Measurements from ENCODE around the gene TMEM44.

The TMEM44 gene

GRCh38 chr3:194582196-194582905 is 50.9 kb downstream of the TMEM44 start:
- POLR2A ChIA-PET: interaction anchor here (0.7 to 0.8 kb wide), 2 partner anchors 110 to 981 kb away, joined by 3 to 4 read pairs; no protein-coding TSS in a partner anchor

GRCh38 chr3:194579091-194579606 is 54.1 kb downstream of the TMEM44 start:
- ChIA-PET POLR2A (no interaction called here), CTCF (interaction anchor here (0.9 to 1.9 kb wide), 4 partner anchors 15 to 245 kb away, joined by 3 to 7 read pairs (median 4); no protein-coding TSS in a partner anchor)
- DNase-seq (ENCODE audit: extremely low spot score): no peak
- TF ChIP-seq CTCF (IDR thresholded peaks at IDR 0.05; ENCODE audit: control extremely low read depth, extremely low read depth, low read depth, missing control alignments): no peak

More at GRCh38 chr3:194582196-194582905, 50.9 kb downstream of the TMEM44 start:
- DNase-seq (ENCODE audit: extremely low spot score): no peak
- CTCF ChIA-PET: interaction anchor here (1.3 to 3.3 kb wide), 4 partner anchors 8 to 111 kb away, joined by 4 to 10 read pairs (median 4); no protein-coding TSS in a partner anchor
- TF ChIP-seq CTCF (IDR thresholded peaks at IDR 0.05; ENCODE audit: control extremely low read depth, extremely low read depth, low read depth, missing control alignments): no peak

- CTCF ChIA-PET: interaction anchor here (0.8 to 2.0 kb wide), 9 partner anchors 11 to 262 kb away, joined by 3 to 13 read pairs (median 4); no protein-coding TSS in a partner anchor
- DNase-seq (ENCODE audit: extremely low spot score): no peak
- no peak for TF ChIP-seq CTCF (IDR thresholded peaks at IDR 0.05; ENCODE audit: control extremely low read depth, extremely low read depth, low read depth, missing control alignments)
- POLR2A ChIA-PET: no interaction called here
Observed at GRCh38 chr3:194577986-194578905, 55.0 kb downstream of the TMEM44 start.

DNA sequence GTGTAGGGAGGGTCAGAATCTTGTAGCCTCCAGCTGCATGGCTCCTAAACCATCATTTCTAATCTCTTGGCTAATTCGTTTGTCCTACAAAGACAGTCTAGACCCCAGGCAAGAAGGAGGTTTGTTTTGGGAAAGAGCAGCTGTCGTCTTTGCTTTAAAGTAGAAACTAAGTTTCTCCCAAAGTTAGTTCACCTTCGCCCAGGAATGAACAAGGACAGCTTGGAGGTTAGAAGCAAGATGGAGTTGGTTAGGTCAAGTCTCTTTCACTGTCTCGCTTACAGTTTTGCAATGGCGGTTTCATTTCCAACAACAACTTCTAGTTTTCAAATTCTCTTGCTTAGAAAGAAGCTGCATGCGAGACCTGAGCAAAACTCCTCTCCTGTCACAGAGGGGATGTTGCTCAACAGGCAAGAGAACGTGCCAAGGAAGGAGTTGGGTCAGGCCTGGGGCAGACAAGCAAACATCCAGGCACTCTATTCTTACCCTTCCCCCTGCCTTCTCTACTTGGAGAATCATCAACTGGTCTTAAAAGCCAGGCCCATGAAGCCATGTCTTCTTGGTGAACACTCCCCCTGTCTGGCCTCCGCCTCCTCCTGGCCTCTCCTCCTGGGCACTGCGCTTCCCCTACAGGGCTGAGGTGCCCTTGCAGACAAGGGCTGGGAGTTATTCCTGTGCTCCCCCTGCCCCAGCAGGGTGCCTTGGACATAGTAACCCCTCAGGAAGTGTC is 57.6 kb downstream of the TMEM44 start:
- ChIA-PET CTCF (interaction anchor here (1.3 to 2.0 kb wide), 2 partner anchors 12 to 103 kb away, joined by 4 to 13 read pairs; no protein-coding TSS in a partner anchor), POLR2A (no interaction called here)
- no peak for TF ChIP-seq CTCF (IDR thresholded peaks at IDR 0.05; ENCODE audit: control extremely low read depth, extremely low read depth, low read depth, missing control alignments)
- DNase-seq (ENCODE audit: extremely low spot score): no peak

- CTCF ChIA-PET: interaction anchor here (0.7 to 1.7 kb wide), 6 partner anchors 15 to 237 kb away, joined by 3 to 8 read pairs (median 4); no protein-coding TSS in a partner anchor
- POLR2A ChIA-PET: no interaction called here
- TF ChIP-seq CTCF (IDR thresholded peaks at IDR 0.05; ENCODE audit: control extremely low read depth, extremely low read depth, low read depth, missing control alignments): no peak
- no peak for DNase-seq (ENCODE audit: extremely low spot score)
Observed at GRCh38 chr3:194574639-194575483, 58.4 kb downstream of the TMEM44 start.

Measured in GM10248 (cell line).